Measurements from ENCODE around the gene RBM23. TPM values are rescaled to one million over a fixed set of nuclear protein-coding genes. Genes with fewer than 3 reads are reported as not detected.

Gene RBM23
- total RNA-seq, result 59.2 and 93.5 TPM in 2 replicates

GRCh38 chr14:22918804-22919600 lies at the start of gene RBM23:
Gene RBM23 (minus strand): TSS chr14:22919149.

DNA sequence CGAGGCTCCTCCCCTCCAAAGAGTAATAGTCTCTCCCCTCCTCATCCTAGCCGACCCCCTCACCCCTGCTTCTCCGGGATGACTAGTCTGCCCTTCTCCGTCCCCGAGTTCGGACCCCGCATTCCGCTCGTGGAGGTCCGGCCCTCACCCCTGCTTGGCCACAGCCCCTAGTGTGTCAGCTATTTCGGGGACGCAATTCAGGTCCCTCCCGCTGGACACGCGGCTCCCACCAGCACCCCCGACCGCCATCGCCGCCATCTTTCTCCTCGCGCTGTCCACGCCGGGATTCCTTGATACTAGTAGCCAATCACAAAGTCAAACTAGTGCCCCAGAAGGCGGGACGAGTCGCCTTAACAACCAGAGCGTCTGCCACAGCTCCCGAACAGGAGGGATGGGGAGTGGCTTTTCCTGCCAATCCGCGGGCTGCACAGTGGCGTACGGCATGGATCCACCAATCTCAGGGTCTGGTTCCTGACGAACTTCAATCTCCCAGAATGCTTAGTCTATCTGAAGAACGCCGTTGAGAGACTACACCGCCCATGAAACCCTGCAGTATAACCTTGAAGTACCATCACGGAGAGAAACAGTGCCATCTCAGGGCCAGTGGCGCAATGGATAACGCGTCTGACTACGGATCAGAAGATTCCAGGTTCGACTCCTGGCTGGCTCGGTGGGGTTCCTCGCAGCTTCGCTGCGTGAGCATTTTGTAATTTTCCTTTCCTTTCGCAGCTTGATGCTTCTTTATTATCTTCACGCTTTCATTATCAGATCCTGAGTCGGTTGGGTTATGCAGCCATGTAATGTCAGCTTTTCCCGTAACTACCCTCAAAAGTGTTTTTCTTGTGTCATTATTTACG lies 10.4 kb upstream of the RBM23 start, which contains the start of gene PRMT5:
Gene PRMT5 (minus strand): TSS at position 273 of the 857 bp plus-strand sequence. CDS start 15 bp downstream, at position 258.

DNA sequence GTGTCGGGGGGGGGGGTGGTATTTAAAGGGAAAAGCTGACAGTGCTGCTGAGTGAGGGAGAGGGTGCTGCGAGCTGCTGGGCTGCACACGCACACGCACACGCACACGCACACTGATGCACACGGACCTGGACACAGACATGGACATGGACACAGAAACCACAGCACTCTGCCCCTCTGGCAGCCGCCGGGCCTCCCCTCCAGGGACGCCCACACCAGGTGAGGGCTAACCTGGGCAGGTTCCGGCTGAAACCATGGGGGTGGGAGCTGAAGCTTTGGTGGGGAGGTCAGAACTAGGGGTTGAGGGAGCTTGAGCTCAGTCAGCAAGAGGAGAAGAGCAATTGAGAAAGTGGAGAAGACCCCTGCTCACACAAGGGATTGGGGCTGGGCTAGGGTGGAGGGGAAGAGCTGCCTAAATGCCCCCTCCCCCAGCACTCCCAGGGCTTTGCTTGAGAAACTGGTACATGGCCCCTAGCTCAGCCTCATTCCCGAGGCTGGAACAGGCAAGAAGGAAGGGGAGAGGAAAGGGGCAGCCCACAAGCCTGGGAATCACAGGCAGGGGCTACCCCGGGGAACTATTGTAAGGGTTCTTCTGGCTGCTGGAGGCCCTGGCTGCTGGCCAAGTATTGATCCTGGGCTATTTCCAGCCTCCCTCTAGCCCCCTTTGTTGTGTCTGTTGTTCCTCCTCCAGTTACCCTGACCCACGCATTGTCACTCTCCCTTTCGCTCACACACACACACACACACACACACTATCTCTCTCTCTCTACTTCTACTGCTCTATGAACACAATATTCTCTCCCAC lies 35.6 kb downstream of the RBM23 start, which contains the start of gene REM2:
Gene REM2 (plus strand): TSS at position 50 of the 804 bp plus-strand sequence. CDS start 66 bp downstream, at position 116.

DNA sequence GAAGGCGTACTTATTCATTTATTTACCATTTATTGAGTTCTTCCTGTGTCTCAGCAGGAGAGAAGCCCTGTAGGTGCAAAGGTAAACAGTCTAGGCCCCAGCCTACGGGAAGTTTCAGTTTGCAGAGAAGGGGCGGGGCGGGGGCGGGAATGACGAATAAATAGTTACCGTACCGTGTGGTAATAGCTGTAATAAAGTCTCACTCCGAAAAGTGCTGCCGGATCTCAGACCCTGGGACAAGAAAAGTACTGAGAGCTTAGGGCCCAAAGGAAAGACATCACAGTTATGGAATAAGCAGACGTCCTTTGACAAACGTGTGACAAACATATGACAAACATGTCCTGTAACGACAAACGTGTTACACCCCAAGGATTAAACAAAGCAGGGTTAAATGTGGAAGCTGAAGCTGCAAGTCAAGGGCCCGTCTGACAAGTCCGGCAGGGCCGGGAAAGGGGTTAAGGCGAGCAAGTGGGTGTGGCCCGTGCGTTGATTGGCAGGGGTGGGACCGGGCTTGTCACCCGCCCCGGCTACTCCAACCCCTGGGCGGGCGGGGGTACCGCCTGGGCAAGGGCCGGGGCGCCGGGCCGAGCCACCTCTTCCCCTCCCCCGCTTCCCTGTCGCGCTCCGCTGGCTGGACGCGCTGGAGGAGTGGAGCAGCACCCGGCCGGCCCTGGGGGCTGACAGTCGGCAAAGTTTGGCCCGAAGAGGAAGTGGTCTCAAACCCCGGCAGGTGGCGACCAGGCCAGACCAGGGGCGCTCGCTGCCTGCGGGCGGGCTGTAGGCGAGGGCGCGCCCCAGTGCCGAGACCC lies 47.5 kb downstream of the RBM23 start, which contains the start of gene LRP10:
Gene LRP10 (plus strand): TSS at position 517 of the 809 bp plus-strand sequence. CDS start 564 bp downstream, outside the sequence.

Other genes with a start within 250 kb of the RBM23 start
- 30.3 and 39.1 TPM in 2 replicates for gene OXA1L, start 152.5 kb downstream of the RBM23 start, total RNA-seq
- gene SLC7A7, start 103.7 kb downstream of the RBM23 start, total RNA-seq, result 5.1 and 10.1 TPM in 2 replicates
- gene MRPL52, start 89.3 kb downstream of the RBM23 start, total RNA-seq, result 25.1 and 35.3 TPM in 2 replicates
- 539 and 655 TPM in 2 replicates for gene MMP14, start 82.6 kb downstream of the RBM23 start, total RNA-seq
- 117 and 200 TPM in 2 replicates for gene LRP10, start 47.4 kb downstream of the RBM23 start, total RNA-seq
- 0.14 TPM in 1 of 2 replicates, not detected in the other for gene REM2, start 35.9 kb downstream of the RBM23 start, total RNA-seq
- gene PRMT5, start 10.2 kb upstream of the RBM23 start, total RNA-seq, result 46.0 and 60.8 TPM in 2 replicates
- gene HAUS4, start 37.9 kb upstream of the RBM23 start, total RNA-seq, result 17.2 and 28.2 TPM in 2 replicates
- gene AJUBA, start 63.4 kb upstream of the RBM23 start, total RNA-seq, result 36.3 and 57.9 TPM in 2 replicates
- gene C14orf93, start 91.0 kb upstream of the RBM23 start, total RNA-seq, result 5.6 and 7.8 TPM in 2 replicates
- gene PSMB5, start 115.8 kb upstream of the RBM23 start, total RNA-seq, result 182 and 254 TPM in 2 replicates
- gene PSMB11, start 123.1 kb upstream of the RBM23 start, total RNA-seq, result not detected in 2 replicates
- gene CDH24, start 138.4 kb upstream of the RBM23 start, total RNA-seq, result 8.0 and 9.7 TPM in 2 replicates
- 52.9 and 88.7 TPM in 2 replicates for gene ACIN1, start 176.0 kb upstream of the RBM23 start, total RNA-seq
- 48.0 and 58.5 TPM in 2 replicates for gene C14orf119, start 176.4 kb upstream of the RBM23 start, total RNA-seq
- not detected in 2 replicates for gene CIROP, start 185.8 kb upstream of the RBM23 start, total RNA-seq
- gene CEBPE, start 200.1 kb upstream of the RBM23 start, total RNA-seq, result not detected in 2 replicates